OCI-M1 (cell line): ENCODE results near the gene CREB5.

Experiments
- DNase-seq: peaks from one replicate; lab custom pipeline; 2025; lab: John Stamatoyannopoulos, UW

CREB5 gene

DNA sequence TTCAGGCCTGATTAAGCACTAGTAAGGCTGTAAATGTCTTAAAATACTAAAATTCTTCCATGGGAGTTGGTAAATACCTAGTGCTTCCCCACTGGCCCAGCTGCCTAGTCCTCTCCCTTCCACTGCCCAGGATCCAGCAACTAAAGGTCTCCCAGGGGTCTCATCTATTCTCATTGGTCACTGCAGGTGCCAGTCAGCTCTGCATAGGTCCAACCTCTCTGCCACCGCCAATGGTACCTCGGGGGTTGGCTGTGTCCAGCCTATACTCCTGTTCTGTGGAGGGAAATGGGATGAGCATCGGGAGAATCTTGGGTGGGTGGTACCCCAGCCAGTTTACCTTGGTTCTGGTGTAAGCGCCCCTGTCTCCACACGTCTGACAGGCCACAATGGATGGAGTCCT lies 6.1 kb upstream of the CREB5 start:
- DNase-seq: no peak

DNA sequence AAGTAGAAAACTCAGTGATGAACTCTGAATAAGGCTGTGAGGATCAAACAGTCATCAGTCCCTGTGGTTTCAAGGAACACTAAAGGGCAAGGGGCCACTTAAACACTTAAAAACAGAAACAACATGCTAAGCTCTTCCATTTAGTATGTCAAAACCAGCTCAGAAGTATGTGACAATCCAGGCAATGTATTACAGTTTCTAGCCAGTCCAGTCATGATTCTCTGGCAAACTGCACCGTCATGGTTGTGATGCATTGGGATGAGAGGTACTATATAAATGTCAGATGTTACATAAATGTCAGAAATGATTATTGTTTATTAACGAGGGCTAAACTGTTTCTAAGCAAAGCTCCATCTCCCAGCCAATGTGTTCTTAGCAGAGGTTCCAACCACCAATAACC lies 4.7 kb upstream of the CREB5 start:
- DNase-seq: peak; percentile 0

GRCh38 chr7:28408105-28408959 lies 4.0 kb upstream of the CREB5 start:
- DNase-seq: no peak

DNA sequence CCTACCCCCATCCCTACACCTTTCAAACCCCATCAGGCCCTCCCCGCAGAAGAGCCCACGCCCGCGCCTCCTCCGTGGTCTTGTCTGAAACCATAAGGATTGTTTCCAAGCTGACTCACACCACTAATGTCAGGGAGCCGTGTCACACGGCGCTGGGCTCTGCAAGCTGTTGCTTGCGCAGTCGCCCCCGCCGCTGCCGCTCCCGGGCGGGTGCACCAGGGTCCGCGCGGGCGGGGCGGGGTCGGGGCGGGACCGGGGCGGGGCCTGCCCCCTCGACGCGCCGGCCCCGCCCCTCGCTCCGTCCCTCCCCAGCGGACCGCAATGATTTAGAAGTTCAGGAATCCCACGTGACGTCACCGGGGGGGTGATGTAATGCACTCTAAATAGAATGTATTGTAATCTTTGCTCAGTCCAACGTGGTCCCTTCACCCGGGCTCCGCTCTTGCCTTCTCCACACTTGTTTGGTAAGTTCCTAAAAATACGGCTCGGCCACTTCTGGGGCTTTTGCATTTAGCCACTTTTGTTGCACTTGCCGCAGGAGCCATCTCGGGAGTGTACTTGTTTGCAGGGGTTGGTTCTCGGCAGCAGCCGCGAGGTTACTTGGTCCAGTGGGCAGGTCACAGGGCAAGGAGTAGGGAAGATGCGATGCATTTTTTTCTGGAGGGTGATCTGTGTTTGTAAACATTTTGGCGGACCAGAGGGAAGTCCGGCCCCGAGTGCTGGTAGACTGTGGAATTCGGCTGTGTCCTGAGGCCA lies 3.2 kb upstream of the CREB5 start:
- peak; percentile 1 for DNase-seq

- DNase-seq: no peak
Observed at GRCh38 chr7:28409716-28410627, 2.3 kb upstream of the CREB5 start.

- peak; percentile 0 for DNase-seq
Observed at GRCh38 chr7:28410628-28411531, 1.4 kb upstream of the CREB5 start.

DNA sequence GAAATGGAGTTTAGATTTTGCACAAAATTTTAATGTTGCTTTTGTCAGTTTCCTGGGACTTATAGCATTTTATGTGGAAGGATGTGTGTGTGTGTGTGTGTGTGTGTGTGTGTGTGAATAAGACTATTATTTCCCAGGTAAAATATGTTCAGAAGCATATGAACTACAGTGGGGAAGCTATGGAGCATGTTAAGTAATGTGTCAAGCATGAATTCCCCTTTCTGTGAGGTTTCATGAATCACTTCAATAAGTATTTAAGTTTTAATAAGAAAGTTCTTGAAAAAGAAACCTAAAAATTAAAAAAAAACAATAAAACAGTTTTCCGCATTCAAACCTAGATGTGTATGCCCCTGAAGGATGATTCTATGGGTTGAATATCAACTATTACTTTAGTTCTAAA lies 693 bp downstream of the CREB5 start:
- DNase-seq: no peak

- DNase-seq: no peak
Observed at GRCh38 chr7:28414453-28414852, 2.1 kb downstream of the CREB5 start.

- no peak for DNase-seq
Observed at GRCh38 chr7:28417321-28417940, 5.1 kb downstream of the CREB5 start.

- no peak for DNase-seq
Observed at GRCh38 chr7:28418311-28418710, 6.0 kb downstream of the CREB5 start.

DNA sequence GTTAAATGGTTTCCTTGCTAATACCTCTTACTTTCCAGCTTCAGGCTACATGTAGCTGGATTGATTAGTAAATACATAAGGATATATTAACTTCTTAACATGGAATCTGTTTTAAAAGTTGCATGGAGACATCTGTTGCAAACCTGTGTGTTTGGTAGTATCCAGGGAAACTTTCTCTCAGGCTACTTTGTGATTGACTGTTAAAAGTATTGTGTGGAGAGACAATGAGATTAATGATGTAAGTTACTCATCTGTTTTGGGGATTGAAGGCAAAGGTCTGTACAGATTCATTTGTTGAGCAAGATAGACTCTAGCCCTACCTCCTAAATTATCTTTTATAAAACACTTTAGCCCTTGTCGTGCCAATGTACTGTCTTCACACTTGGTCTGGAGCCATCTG lies 6.6 kb downstream of the CREB5 start:
- no peak for DNase-seq

GRCh38 chr7:28419716-28420115 lies 7.4 kb downstream of the CREB5 start:
- no peak for DNase-seq

GRCh38 chr7:28423112-28423511 lies 10.8 kb downstream of the CREB5 start:
- no peak for DNase-seq

- peak; percentile 36 for DNase-seq
Observed at GRCh38 chr7:28423918-28424514, 11.7 kb downstream of the CREB5 start.

DNA sequence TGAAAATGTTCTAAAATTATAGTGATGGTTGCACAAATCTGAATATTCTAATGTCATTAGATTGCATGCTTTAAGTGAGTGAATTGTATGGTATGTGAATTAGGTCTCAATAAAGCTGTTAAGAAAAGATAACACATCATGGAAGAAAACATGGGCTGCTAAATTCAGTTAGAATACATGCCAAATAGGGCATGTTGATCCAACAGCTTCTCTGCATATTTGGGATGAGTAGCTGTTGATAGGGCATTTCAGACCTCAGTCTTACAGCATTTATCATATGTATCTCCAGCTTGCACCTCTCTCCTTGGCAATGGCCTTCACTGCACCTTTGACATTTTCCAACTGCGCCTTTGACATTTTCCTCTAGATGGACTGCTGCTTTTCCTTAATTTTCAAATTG lies 13.2 kb downstream of the CREB5 start:
- no peak for DNase-seq

DNA sequence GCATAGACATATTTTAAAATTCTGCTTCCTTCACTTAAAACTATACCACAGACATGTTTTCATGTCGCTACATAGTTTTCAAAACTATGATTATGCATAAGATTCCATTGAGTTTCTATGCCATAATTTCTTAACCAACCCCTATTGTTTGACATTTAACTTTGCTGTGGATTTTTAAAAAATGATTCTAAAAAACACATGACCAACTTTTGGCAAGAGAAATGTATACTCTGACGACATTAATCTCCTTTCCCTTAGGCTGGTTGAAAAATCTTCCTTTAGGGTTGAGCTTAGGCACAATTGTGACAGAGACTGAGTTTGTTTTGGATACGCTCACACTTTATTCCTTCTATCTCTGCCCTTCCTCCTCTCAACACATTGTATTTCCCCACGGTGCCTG lies 14.9 kb downstream of the CREB5 start:
- DNase-seq: no peak

- DNase-seq: no peak
Observed at GRCh38 chr7:28430616-28431015, 18.3 kb downstream of the CREB5 start.

GRCh38 chr7:28432105-28432504 lies 19.8 kb downstream of the CREB5 start:
- DNase-seq: no peak

- no peak for DNase-seq
Observed at GRCh38 chr7:28433039-28433438, 20.7 kb downstream of the CREB5 start.

GRCh38 chr7:28433699-28434219 lies 21.4 kb downstream of the CREB5 start:
- peak; percentile 76 for DNase-seq
